Measurements from ENCODE around the gene MPLKIP. TPM values are rescaled to one million over a fixed set of nuclear protein-coding genes. Genes with fewer than 3 reads are reported as not detected.

MPLKIP gene
- total RNA-seq, 4 donors from 2014 or later = 18.7 to 45.8 (median 32.0) TPM

- TF ChIP-seq POLR2AphosphoS5 (IDR thresholded peaks at IDR 0.05) (no peak), EP300 (IDR thresholded peaks at IDR 0.05) (no peak), POLR2A (IDR thresholded peaks at IDR 0.05; ENCODE audit: low read depth) (no peak)
- TF ChIP-seq, protein P1, sequence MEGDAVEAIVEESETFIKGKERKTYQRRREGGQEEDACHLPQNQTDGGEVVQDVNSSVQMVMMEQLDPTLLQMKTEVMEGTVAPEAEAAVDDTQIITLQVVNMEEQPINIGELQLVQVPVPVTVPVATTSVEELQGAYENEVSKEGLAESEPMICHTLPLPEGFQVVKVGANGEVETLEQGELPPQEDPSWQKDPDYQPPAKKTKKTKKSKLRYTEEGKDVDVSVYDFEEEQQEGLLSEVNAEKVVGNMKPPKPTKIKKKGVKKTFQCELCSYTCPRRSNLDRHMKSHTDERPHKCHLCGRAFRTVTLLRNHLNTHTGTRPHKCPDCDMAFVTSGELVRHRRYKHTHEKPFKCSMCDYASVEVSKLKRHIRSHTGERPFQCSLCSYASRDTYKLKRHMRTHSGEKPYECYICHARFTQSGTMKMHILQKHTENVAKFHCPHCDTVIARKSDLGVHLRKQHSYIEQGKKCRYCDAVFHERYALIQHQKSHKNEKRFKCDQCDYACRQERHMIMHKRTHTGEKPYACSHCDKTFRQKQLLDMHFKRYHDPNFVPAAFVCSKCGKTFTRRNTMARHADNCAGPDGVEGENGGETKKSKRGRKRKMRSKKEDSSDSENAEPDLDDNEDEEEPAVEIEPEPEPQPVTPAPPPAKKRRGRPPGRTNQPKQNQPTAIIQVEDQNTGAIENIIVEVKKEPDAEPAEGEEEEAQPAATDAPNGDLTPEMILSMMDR (IDR thresholded peaks at IDR 0.05) = no peak
- H3K4me1 ChIP-seq = no peaks in the 10 kb centered on the region
- no peaks in the 10 kb centered on the region for H3K9me3 ChIP-seq
- intact Hi-C loops (cut with DNase I) = no loop called here
- 93% methylated on average over 2 of the region's 2 CpGs for WGBS
- H3K36me3 ChIP-seq = no peaks in the 10 kb centered on the region
- no peak for DNase-seq (ENCODE audit: extremely low spot score)
- H3K27me3 ChIP-seq = no peaks in the 10 kb centered on the region
- H3K27ac ChIP-seq (replicated peaks in 1 of 4) = no peak overlapping the region
- H3K4me3 ChIP-seq = no peak overlapping the region
Observed at GRCh38 chr7:40115936-40116335, 18.5 kb downstream of the MPLKIP start.

DNA sequence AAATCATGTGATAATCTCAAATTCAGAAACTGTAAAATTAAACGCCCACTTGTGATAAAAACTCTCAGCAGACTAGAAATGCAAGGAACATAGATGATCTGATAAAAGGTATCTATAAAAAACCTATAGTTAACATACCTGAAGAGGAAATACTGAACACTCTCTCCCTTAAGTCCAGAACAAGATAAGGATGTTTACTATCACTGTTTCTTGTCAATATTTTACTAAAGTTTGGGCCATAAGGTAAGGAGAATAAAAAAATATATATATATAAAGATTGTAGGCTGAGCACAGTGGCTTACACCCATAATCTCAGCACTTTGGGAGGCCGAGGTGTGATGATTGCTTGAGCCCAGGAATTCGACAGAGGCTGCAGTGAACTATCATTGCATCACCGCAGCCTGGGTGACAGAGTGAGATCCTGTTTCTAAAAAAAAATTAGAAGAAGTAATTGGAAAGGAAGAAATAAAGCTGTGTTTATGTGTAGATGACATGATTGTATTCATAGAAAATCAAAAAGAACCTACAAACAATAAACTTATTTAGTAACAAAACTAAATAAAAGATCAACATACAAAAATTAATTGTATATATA is 28.4 kb downstream of the MPLKIP start:
- H3K4me3 ChIP-seq = no peak overlapping the region
- DNase-seq (ENCODE audit: extremely low spot score) = no peak
- H3K4me1 ChIP-seq = no peaks in the 10 kb centered on the region
- no peaks in the 10 kb centered on the region for H3K36me3 ChIP-seq
- 82% methylated on average over 4 of the region's 4 CpGs for WGBS
- no peaks in the 10 kb centered on the region for H3K27me3 ChIP-seq
- intact Hi-C loops (cut with DNase I) = no loop called here
- TF ChIP-seq EP300 (IDR thresholded peaks at IDR 0.05) (no peak), POLR2AphosphoS5 (IDR thresholded peaks at IDR 0.05) (no peak), POLR2A (IDR thresholded peaks at IDR 0.05; ENCODE audit: low read depth) (no peak)
- TF ChIP-seq, protein P1 (IDR thresholded peaks at IDR 0.05) = no peak
- H3K27ac ChIP-seq (replicated peaks in 1 of 4) = no peak overlapping the region
- no peaks in the 10 kb centered on the region for H3K9me3 ChIP-seq

GRCh38 chr7:40102897-40103296 is 31.5 kb downstream of the MPLKIP start:
- TF ChIP-seq POLR2AphosphoS5 (IDR thresholded peaks at IDR 0.05) (no peak), EP300 (IDR thresholded peaks at IDR 0.05) (no peak), POLR2A (IDR thresholded peaks at IDR 0.05; ENCODE audit: low read depth) (no peak)
- TF ChIP-seq, protein P1 (IDR thresholded peaks at IDR 0.05) = no peak
- 95% methylated on average over 2 of the region's 2 CpGs for WGBS
- no peaks in the 10 kb centered on the region for H3K9me3 ChIP-seq
- H3K27me3 ChIP-seq = no peaks in the 10 kb centered on the region
- H3K4me3 ChIP-seq = no peak overlapping the region
- intact Hi-C loops (cut with DNase I) = no loop called here
- H3K4me1 ChIP-seq = peaks cover 6 to 13% (median 12%) of the 10 kb centered on the region in 4 donors
- no peak overlapping the region for H3K27ac ChIP-seq (replicated peaks in 1 of 4)
- DNase-seq (ENCODE audit: extremely low spot score) = no peak
- H3K36me3 ChIP-seq = no peaks in the 10 kb centered on the region

DNA sequence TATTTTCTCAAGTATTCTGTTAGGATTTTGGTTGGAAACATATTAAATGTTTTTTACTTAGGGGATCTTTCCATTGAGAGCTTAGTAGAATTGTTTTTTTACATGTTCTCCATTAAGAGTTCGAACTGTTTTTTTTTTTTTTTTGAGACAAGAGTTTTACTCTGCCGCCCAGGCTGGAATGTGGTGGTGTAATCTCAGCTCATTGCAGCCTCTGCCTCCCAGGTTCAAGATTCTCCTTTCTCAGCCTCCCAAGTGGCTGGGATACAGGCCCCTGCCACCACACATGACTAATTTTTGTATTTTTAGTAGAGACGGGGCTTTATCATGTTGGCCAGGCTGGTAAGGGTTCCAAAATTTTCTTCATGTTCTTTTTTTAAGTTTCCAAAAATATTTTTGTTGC is 33.2 kb downstream of the MPLKIP start:
- Histone ChIP-seq H3K9me3 (no peaks in the 10 kb centered on the region), H3K4me1 (peaks cover 6 to 21% (median 20%) of the 10 kb centered on the region in 4 donors), H3K27ac (replicated peaks in 1 of 4) (no peak overlapping the region), H3K4me3 (no peak overlapping the region), H3K36me3 (no peaks in the 10 kb centered on the region), H3K27me3 (no peaks in the 10 kb centered on the region)
- DNase-seq (ENCODE audit: extremely low spot score) = no peak
- WGBS = 86% methylated on average over 3 of the region's 3 CpGs
- intact Hi-C loops (cut with DNase I) = no loop called here
- no peak for TF ChIP-seq EP300 (IDR thresholded peaks at IDR 0.05)
- TF ChIP-seq, protein P1 (IDR thresholded peaks at IDR 0.05) = no peak
- TF ChIP-seq POLR2AphosphoS5 (IDR thresholded peaks at IDR 0.05) = no peak
- no peak for TF ChIP-seq POLR2A (IDR thresholded peaks at IDR 0.05; ENCODE audit: low read depth)

GRCh38 chr7:40099837-40100236 is 34.6 kb downstream of the MPLKIP start:
- TF ChIP-seq, protein P1 (IDR thresholded peaks at IDR 0.05) = no peak
- TF ChIP-seq POLR2AphosphoS5 (IDR thresholded peaks at IDR 0.05) (no peak), EP300 (IDR thresholded peaks at IDR 0.05) (no peak), POLR2A (IDR thresholded peaks at IDR 0.05; ENCODE audit: low read depth) (no peak)
- Histone ChIP-seq H3K4me3 (no peak overlapping the region), H3K27ac (replicated peaks in 1 of 4) (no peak overlapping the region), H3K9me3 (no peaks in the 10 kb centered on the region), H3K4me1 (peaks cover 6 to 27% (median 21%) of the 10 kb centered on the region in 4 donors), H3K36me3 (peaks cover under 1 to 10% (median 6%) of the 10 kb centered on the region in 4 donors), H3K27me3 (no peaks in the 10 kb centered on the region)
- intact Hi-C loops (cut with DNase I) = no loop called here
- 91% methylated on average over 4 of the region's 4 CpGs for WGBS
- DNase-seq (ENCODE audit: extremely low spot score) = no peak
